ENCODE measurements around the gene KCNQ1. TPM values are rescaled to one million over a fixed set of nuclear protein-coding genes. Genes with fewer than 3 reads are reported as not detected.

Gene KCNQ1
- total RNA-seq, 1 experiment from 2014 or later = 9.2 TPM

DNA sequence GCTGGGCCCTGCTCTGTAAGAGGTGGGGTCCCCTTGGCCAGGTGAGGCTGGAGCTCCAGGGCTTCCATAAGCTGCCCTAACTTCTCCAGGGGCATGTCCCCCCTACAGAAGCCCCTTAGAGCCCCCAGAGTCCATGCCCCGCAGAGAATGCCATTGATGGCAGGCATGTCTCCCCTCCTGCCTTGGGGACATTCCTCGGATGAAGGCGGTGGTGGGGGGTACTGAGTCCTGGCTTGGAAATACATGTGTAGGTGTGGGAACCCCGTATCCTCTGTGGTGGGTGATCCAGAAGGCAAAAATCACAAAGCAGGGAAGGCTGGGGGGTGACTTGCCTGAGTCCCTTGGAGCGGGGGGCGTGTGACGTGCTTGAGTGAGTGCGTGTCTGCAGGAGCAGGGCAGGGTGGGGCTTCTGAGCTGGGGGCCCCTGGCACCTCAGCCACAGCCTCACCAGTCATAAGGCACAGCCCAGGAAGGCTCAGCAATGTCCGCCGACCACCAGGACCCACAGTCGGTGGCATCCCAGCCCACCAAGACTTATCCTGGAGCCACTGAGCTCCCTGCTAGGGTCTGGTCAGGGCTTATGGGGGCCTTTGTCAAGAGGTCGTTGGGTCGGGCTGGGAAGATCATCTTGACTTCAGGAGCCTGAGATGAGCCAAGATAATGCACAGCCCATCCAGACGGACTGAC lies 324.7 kb downstream of the KCNQ1 start:
- Mint-ChIP-seq H3K36me3 (ENCODE audit: insufficient read depth, unreplicated experiment) (no peaks in the 10 kb centered on the region), H3K4me3 (ENCODE audit: low read depth, unreplicated experiment) (no peak overlapping the region)
- DNase-seq = no peak

DNA sequence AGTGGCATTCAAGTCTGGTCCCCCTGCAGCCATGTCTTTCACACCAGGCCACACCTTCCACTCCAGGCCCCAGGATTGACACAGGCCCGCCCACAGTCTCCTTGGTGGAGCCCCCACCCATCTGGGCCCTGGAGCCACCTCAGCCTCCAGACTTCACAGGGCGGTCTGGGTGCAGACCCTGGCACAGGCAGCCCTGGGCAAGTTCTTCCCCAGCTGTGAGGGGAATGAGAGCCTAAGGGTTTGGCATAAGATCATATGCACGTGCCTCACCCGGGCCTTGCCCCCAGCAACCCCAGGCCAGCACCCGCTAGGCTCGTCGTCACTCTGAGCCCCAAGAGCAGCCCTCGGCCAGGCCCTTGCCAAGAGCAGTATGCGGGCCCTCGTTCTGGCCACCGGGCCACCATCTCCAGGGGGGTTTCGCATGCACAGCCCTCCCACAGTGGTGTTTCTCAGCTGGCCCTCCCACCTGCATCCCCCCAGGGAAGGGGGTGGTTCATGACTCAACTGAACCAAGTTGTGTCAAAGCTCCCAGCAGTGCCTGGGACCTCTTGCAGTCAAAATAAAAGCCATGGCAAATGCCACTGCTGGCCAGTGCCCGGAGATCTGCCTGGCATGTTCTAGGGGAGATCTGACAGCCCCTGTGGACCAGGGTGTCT lies 325.4 kb downstream of the KCNQ1 start:
- CTCF ChIA-PET = no interaction called here
- no peaks in the 10 kb centered on the region for H3K36me3 Mint-ChIP-seq (ENCODE audit: insufficient read depth, unreplicated experiment)
- no peaks in the 10 kb centered on the region for H3K4me1 Mint-ChIP-seq (ENCODE audit: low read depth, unreplicated experiment)
- TF ChIP-seq, protein P1, sequence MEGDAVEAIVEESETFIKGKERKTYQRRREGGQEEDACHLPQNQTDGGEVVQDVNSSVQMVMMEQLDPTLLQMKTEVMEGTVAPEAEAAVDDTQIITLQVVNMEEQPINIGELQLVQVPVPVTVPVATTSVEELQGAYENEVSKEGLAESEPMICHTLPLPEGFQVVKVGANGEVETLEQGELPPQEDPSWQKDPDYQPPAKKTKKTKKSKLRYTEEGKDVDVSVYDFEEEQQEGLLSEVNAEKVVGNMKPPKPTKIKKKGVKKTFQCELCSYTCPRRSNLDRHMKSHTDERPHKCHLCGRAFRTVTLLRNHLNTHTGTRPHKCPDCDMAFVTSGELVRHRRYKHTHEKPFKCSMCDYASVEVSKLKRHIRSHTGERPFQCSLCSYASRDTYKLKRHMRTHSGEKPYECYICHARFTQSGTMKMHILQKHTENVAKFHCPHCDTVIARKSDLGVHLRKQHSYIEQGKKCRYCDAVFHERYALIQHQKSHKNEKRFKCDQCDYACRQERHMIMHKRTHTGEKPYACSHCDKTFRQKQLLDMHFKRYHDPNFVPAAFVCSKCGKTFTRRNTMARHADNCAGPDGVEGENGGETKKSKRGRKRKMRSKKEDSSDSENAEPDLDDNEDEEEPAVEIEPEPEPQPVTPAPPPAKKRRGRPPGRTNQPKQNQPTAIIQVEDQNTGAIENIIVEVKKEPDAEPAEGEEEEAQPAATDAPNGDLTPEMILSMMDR (IDR thresholded peaks at IDR 0.05; ENCODE audit: unreplicated experiment) = no peak
- DNase-seq = no peak
- H3K27me3 Mint-ChIP-seq (ENCODE audit: unreplicated experiment) = peaks cover 54% of the 10 kb centered on the region
- H3K27ac Mint-ChIP-seq (ENCODE audit: unreplicated experiment) = no peak overlapping the region
- H3K9me3 Mint-ChIP-seq (ENCODE audit: low read depth, unreplicated experiment) = no peaks in the 10 kb centered on the region
- intact Hi-C loops (cut with micrococcal nuclease; ENCODE audit: unreplicated experiment) = no loop called here
- H3K4me3 Mint-ChIP-seq (ENCODE audit: low read depth, unreplicated experiment) = no peak overlapping the region
- no TSS peak for BruUV-seq (replicated peaks)

More for the DNA sequence above, 324.7 kb downstream of the KCNQ1 start:
- TF ChIP-seq, protein P1 (IDR thresholded peaks at IDR 0.05; ENCODE audit: unreplicated experiment) = no peak
- Mint-ChIP-seq H3K27ac (ENCODE audit: unreplicated experiment) (no peak overlapping the region), H3K9me3 (ENCODE audit: low read depth, unreplicated experiment) (no peaks in the 10 kb centered on the region), H3K4me1 (ENCODE audit: low read depth, unreplicated experiment) (no peaks in the 10 kb centered on the region), H3K27me3 (ENCODE audit: unreplicated experiment) (peaks cover 56% of the 10 kb centered on the region)
- CTCF ChIA-PET = no interaction called here
- intact Hi-C loops (cut with micrococcal nuclease; ENCODE audit: unreplicated experiment) = no loop called here
- BruUV-seq (replicated peaks) = no TSS peak

DNA sequence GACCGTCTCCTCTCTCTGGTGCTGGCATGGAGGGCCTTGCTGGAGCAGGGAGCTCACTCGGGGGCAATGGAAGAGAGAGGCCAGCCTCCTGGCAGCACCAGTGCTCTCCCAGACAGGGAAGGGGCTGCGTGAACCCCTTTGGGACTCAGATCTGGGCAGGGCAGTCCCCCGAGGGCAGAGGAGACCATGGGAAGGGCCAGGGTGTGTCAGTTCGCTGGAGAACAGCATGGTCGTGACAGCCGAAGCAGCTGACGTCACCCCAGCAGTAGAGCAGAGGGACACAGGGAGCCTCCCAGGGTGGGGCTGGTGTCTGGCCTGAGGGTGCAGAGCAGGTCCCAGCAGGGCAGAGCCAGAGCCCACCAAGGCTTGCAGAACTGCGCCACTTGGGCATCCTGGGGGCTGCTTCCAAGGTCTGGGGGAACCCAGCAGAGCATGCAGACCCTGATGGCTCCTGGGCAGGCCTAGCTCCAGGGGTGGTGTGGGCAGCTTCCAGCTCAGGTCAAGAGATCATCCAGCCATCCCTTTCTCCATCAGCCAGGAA lies 326.0 kb downstream of the KCNQ1 start:
- intact Hi-C loops (cut with micrococcal nuclease; ENCODE audit: unreplicated experiment) = no loop called here
- H3K36me3 Mint-ChIP-seq (ENCODE audit: insufficient read depth, unreplicated experiment) = no peaks in the 10 kb centered on the region
- CTCF ChIA-PET = no interaction called here
- no peak for DNase-seq
- TF ChIP-seq, protein P1 (IDR thresholded peaks at IDR 0.05; ENCODE audit: unreplicated experiment) = no peak
- peaks cover 48% of the 10 kb centered on the region for H3K27me3 Mint-ChIP-seq (ENCODE audit: unreplicated experiment)
- no peaks in the 10 kb centered on the region for H3K9me3 Mint-ChIP-seq (ENCODE audit: low read depth, unreplicated experiment)
- H3K4me1 Mint-ChIP-seq (ENCODE audit: low read depth, unreplicated experiment) = no peaks in the 10 kb centered on the region
- no TSS peak for BruUV-seq (replicated peaks)
- no peak overlapping the region for H3K27ac Mint-ChIP-seq (ENCODE audit: unreplicated experiment)
- no peak overlapping the region for H3K4me3 Mint-ChIP-seq (ENCODE audit: low read depth, unreplicated experiment)

DNA sequence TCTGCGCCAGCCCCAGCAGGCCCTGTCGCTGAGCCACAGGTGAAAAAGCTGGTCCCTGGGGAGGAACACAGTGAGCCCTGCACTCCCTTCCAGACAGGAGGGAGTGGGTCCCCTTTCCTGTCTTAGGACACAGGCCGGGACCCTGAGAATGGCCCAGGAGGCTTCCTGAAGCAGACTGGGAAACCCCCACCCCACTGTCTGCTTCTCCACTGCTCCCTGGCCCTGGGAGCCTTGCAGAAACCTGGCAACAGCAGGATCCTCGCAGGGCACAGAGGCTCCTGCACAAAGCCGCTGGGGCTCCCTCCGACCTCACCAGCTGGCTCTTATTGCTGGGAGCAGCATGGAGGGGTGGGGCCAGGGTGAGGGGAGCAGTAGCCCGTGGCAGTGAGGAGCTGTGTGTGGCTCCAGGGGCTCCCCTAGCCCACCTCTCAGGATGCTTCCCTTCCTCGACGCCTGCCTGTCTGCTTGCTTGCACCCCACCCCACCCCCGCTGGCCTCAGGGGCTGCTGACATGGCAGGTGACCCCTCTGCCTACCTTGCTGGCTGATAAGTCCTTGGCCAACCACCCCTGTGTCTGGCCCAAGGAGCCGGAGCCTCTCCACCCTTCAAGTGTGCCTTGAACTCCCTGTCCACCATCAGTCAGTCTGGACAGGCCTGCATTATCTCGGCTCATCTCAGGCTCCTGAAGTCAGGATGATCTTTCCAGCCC lies 327.1 kb downstream of the KCNQ1 start:
- no peak overlapping the region for H3K4me3 Mint-ChIP-seq (ENCODE audit: low read depth, unreplicated experiment)
- no peak overlapping the region for H3K27ac Mint-ChIP-seq (ENCODE audit: unreplicated experiment)
- no peaks in the 10 kb centered on the region for H3K9me3 Mint-ChIP-seq (ENCODE audit: low read depth, unreplicated experiment)
- no peaks in the 10 kb centered on the region for H3K36me3 Mint-ChIP-seq (ENCODE audit: insufficient read depth, unreplicated experiment)
- H3K27me3 Mint-ChIP-seq (ENCODE audit: unreplicated experiment) = peaks cover 37% of the 10 kb centered on the region
- BruUV-seq (replicated peaks) = no TSS peak
- intact Hi-C loops (cut with micrococcal nuclease; ENCODE audit: unreplicated experiment) = no loop called here
- TF ChIP-seq, protein P1 (IDR thresholded peaks at IDR 0.05; ENCODE audit: unreplicated experiment) = no peak
- DNase-seq = no peak
- no peaks in the 10 kb centered on the region for H3K4me1 Mint-ChIP-seq (ENCODE audit: low read depth, unreplicated experiment)
- CTCF ChIA-PET = no interaction called here

Data from Calu3 (cell line).